GF-D8 (cell line): ENCODE data around the gene BTBD7.
A peak's percentile ranks its signal among the peaks of the same experiment; 100 is the strongest.

Experiments used
- DNase-seq: peaks from one replicate; lab custom pipeline; 2025; lab: John Stamatoyannopoulos, UW

The BTBD7 gene

DNA sequence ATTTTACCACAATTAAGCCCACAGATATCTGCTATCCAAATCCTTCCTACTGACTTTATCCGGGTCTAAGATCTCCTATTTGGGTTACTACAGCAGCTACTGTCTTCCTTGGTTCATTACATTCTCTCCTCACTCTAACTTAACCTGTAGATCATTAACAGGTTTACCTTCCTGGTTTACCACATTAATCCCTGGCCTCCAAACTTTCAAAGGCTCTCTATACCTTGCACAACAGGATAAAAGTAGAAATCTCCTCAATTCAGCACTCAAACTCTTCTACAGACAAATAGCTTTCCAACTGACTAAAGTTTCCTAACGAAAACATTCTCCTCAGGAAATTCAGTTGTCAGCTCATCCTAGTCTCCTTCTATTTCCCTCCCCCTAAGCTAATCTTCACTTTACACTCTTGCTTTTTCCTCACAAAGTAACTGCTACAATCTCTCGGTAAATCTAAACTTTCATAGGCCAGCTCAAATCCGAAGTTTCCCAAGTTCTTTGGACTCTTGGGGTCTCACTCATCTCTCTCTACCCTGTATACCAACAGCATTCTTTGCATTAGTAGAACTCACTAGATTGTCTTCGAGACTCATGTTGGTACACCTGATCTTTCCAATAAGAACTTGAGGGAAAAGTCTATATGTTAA lies 2.7 kb downstream of the BTBD7 start:
- DNase-seq = no peak

DNA sequence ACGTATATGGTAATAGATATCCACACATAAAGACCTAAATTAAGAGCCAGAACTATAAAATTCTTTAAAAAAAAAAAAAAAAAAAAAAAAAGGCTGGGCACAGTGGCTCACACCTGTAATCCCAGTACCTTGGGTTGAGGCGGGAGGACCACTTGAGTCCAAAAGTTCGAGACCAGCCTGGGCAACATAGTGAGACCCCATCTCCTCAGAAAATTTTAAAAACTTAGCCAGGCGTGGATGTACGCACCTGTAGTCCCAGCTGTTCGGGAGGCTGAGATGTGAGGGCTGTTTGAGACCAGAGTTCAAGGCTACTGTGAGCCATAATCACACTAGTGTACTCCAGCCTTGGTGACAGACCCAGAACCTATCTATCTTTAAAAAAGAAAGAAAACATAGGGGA lies 4.3 kb downstream of the BTBD7 start:
- DNase-seq = no peak

DNA sequence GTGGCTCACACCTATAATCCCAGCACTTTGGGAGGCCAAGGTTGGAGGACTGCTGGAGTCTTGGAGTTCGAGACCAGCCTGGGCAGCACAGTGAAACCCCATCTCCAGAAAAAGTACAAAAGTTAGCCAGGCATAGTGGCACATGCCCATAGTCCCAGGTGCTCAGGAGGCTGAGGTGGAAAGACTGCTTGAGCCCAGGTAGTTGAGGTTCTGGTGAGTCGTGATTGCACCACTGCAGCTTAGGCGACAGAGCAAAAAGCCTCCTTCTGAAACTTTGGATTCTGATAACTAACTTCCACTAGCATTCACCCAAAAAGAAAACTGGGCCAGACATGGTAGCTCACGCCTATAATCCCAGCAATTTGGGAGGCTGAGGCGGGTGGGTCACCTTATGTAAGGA lies 6.6 kb downstream of the BTBD7 start:
- DNase-seq = no peak

DNA sequence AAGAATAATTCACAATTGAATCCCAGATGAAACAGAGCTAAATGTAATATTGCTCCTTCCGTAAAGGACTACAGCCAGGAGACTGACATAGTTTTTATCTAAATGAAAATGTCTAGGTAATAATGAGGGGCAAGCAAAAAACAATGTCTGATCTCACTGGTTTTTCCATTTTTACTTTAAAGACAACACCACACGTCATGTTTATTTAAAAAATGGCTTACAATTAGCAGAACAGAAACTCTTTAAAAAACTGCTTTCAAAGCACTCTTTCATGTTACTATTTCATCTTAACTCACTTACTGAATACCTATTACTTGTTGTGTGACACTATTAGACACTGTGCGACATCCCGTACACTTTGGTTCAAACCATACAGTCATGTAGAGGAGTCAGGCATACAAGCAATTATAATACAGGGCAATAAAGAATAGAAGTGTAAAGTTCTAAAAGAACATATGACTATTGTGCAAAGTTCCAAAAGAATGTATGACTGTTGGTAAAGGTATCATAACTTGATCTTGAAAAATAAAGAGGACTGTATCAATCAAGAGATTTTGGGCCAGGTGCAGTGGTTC lies 9.1 kb downstream of the BTBD7 start:
- no peak for DNase-seq

DNA sequence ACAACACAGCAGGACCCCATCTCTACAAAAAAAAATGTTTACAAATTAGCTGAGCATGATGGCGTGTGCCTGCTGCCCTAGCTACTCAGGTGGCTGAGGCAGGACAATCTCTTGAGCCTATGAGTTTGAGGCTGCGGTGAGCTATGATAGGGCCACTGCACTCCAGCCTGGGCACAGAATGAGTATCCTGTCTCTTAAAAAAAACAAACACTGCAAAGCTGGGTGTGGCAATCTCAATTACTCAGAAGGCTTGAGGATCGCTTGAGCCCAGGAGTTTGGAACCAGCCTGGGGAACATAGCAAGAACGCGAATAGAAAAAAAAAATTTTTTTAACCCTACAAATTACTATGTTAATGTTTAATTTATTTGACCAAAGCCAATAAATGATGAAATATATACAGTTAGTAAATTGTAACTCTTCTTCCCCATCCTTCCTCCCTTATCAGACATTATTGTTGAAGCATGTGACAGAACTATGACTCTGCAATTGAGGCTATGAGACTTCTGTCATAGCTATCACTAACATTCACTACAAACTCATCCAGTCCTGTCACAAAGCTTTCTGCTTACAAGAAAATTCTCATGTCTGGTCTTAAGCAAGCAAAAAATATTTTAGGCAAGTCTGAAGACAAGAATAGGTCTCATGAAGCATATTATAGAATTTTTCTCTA lies 9.8 kb downstream of the BTBD7 start:
- no peak for DNase-seq

DNA sequence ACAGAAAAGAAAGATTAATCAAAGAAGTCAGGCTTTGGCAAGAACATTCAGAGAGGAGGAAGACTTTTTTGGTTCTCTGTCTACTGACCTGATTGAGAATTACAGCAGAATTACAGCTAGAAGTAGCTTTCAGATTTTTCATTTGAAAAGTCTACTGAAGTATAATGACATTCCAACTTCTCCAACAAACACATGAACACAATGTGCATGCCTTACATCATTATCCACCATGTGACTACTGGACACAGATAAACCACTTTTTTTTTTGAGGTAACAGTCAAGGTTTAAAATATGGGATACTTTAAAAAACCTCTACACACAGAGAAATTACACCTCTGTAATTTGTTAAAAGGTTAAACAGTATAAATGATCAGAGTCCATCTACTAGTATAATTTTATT lies 12.3 kb downstream of the BTBD7 start:
- no peak for DNase-seq

DNA sequence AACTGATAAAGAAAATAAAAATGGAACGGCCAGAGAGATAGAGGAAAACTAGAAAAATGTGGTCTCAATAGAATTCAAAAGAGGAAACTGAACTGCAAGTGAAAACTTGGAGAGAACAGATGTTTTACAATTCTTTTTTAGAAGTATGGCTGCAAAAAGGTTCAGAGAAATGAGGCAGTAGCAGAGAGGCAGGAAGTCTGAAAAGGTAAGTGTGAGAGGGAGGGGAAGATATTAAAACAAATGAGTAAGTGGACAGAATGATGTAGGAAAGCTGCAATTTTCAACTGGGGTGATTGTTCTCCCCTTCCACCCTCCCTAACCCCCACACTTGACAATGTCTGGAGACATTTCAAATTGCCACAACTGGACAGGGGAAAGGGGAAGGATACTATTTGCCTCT lies 12.9 kb downstream of the BTBD7 start:
- no peak for DNase-seq

DNA sequence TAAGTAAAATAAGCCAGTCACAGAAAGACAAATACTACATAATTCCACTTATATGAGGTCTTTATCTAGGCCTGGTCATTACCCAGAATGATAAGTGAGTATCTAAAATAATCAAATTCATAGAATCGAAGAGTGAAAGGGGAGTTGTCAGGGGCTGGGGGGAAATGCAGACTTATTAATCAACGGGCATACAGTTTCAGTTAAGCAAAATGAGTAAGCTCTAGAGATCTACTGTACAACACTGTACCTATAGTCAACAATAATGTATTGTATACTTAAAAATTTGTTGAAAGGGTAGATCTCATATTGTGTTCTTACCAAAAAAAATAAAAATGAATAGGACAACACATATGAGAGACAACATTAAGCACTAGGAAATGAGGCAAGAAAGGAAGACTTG lies 13.3 kb downstream of the BTBD7 start:
- DNase-seq = no peak

DNA sequence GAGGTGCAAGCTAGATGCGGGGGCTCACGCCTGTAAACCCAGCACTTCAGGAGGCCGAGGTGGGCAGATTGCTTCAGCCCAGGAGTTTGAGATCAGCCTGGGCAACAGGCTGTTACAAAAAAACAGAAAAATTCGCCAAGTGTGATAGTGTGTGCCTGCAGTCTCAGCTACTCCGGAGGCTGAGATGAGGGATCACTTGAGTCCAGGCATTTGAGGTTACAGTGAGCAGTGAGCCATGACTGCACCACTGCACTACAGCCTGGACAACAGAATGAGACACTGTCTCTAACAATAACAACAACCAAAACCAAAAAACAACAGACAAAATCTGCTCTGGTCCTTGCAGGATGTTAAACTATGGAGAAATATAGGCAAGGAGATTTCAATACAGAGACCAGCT lies 13.9 kb downstream of the BTBD7 start:
- no peak for DNase-seq

DNA sequence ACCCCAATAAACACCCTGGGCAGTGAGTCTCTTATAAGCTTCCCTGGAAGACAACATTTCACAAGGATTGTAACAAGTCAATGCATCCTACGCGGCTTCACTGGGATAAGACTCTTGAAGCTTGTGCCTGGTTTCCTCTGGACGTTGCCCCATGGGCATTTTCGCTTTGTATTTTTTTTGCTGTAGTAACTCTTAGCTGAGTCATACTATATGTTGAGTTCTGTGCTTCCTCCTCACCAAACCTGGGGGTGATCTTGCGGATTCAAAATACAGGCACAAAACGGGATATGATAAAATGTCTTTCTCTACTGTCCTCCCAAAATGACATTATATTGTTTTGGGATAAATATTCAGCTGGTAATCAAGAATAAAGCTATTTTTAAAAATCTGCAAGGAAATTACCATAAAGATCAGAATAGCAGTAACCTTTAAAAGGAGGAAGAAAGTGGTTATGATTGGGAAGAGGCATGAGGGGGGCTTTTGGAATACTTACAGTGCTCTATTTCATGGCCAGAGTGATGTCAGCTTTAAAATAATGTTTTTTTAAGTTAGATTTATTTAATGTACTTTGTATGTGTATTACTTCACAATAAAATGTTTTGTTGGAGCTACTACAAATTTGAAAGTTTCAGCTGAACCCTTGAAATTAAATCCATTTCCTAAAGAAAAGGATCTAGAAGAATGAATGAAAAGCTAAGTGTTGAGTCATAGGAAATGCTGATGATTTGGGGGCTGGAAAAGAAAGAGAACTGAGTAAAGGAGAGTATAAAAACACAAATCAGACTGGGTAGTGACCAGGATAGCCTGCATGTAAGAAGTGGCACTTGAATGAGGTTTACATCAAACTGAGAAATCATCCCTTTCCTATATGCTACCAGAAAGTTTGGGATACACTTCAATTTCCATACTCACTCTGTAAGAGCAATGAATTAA lies 14.7 kb downstream of the BTBD7 start:
- peak; percentile 57 for DNase-seq

DNA sequence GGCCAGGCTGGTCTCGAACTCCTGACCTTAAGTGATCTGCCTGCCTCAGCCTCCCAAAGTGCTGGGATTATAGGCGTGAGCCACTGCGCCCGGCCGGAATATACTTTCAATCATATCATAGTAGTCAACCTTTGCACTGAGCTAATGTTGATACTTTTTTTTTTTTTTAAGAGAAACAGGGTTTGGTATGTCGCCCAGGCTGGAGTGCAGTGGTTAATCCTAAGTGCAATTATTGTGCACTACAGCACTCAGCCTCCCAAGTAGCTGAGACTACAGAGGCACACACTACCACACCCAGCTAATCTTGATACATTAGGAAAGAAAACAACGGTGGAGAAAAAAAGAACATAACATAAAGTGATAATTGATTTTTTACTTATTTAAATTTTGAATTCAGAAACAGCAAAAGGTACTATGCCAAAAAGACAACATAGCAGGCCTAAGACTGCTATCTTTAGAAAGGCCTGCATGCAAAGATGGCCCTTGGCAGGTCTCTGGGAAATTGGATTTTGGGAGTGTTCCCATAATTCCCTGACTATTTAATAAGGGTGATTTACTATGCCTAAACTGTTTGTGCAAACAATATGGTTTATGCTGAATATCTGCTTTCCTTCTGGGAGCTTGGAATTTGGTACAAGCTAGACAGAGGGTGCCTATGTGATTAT lies 15.5 kb downstream of the BTBD7 start:
- DNase-seq = no peak

DNA sequence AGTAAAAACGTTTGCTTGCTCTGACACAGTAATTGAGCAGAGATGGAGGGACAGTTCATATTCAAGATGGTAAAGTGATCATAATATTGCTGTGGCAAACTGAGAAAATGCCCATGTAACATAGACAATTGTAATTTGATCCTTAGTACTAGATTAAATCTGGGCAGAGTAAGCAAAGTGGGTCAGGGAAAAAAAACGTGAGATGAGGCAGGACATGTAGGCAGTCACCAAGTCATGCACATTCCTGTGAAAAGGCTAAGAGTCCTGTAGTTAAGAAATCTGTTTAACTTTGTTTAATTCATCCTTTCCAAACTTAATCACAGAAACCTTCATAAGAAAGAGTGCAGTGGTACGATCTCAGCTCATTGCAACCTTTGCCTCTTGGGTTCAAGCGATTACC lies 16.1 kb downstream of the BTBD7 start:
- DNase-seq = no peak

DNA sequence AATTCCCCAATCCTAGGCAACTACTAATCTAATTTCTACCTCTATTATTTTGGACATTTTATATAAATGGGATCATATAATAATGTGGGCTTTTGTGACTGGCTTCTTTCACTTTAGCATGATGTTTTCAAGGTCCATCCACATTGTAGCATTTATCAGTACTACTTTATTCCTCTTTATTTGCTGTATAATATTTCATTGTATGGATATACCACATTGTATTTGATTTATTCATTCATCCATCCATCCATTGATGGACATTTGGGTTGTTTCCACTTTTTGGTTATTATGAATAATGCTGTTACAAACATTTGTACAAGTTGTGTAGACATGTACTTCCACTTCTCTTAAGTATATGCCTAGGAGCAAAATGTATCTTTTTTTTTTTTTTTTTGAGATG lies 17.3 kb downstream of the BTBD7 start:
- DNase-seq = no peak

DNA sequence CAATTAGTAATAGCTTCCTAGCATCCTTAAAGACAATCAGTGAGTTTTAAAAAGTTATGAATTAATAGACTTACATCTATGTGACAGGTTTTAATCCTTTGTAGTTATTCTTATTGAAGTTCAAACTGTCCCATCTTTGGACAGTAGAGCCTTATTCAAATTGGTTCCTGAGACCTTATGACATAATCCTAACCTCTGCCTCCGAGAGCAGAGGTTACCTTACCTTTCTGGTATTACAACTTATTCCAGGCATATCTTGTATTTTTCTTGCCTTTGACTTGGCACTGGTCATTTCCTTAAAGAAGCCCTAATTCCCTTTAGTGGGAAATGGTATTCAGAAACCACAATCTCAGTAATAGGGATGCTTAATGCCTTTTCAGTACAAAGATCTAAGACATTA lies 21.8 kb downstream of the BTBD7 start:
- no peak for DNase-seq

DNA sequence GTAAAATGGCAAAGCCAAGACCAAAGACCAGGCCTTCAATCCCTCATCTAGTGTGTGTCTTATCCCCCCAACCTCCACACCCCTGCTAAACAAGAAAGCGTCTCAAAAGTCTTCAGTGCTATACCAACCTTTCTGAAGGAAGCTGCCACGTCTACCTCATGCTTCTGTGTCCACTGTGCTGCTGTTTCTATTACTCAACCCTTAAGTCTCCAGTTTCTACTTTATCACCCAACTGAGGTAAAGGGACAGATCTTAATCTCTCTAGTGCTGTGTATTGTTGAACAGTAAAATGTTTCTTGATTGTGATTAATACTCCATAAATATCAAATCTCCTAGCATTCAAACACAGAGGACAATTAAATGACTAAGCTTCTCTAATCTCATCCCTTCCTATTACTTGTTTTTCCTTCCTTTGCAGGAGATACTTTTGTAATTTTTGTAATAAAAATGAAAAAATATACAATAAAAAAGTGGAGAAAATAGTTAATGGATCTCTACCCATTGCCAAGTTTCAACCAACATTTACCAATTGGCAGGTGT lies 23.3 kb downstream of the BTBD7 start:
- no peak for DNase-seq

DNA sequence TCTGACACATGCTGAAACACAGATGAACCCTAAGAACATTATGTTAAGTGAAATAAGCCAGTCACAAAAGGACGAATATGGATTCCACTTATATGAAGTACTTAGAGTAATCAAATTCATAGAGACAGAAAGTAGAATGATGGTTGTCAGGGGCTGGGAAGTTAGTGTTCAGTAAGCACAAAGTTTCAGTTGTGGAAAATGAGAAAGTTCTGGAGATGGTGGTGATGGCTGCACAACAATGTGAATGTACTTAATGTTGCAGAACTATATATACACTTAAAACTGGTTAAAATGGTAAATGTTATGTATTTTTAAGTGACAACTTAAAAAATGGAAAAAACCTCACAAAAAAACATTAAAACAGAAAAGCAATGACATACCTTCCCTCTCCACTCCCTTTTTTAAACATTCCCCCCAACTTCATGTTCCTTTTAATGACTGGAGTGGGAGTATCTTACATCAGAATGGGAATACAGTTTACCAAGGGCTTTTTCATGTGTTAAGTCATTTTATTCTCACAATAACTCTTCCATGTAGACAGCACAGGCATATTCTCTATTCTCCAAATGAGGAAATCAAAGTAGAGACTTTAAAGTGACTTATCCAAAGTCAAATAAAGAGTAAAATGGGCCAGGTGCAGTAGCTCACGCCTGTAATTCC lies 24.0 kb downstream of the BTBD7 start:
- DNase-seq = no peak

DNA sequence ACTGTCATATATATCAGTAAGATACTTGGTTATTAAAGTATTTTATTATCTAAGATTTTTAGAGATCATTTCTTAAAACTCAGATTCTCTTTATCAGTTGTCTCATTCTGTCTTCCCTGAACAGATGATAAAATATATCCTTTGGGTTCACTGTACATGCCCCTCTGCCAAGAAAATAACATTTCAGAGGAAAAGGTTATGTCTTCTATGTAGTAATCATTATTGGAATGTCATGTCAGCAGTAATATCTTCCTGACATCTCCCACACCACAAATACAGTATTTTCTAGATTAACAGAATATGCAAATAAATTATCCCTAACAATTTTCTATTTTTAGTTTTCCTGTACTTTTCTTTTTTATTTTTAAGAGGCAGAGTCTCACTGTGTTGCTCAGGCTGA lies 26.0 kb downstream of the BTBD7 start:
- no peak for DNase-seq

DNA sequence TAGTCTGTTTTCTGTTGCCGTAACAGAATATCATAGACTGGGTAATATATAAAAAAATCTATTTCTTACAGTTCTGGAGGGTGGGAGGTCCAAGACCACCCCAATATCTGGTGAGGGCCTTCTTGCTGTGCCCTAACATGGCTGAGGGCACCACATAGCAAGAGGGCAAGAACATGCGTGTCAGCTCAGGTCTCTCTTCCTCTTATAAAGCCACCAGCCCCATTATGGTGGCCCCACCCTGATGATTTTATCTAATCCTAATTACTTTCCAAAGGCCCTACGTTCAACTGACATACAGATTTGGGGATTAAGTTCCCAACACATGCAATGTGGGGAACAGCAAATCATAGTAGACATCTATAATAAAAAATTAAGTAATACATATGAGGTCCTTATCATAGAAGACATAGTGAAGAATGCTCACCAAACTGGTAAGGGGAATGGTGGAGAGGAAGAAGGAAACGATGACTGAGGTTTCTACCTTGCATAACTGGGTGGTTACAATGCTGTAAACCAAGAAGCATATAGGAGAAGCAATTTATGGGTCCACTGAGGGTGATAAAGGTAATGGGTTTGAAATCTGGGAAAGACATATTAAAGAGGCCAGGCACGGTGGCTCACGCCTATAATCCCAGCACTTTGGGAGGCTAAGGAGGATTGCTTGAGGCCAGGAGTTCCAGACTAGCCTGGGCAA lies 27.0 kb downstream of the BTBD7 start:
- peak; percentile 68 for DNase-seq

DNA sequence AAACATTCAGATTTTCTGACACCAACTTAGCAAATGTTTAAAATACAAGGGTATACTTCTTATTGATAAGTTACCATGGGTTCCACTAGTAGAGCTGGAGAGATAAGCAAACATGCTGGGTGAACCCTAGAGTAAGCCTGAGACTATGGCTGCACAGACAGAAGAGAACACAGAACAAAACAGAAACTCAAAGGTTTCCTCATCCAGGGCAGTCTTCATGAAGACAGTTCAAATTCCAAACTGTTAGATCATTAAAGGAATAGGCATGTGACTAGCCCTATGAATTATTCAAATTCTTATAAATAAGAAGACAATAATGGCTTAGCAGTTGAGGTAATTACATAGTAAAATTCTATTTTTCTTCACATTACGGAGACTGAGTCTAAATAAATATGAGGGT lies 28.1 kb downstream of the BTBD7 start:
- no peak for DNase-seq

DNA sequence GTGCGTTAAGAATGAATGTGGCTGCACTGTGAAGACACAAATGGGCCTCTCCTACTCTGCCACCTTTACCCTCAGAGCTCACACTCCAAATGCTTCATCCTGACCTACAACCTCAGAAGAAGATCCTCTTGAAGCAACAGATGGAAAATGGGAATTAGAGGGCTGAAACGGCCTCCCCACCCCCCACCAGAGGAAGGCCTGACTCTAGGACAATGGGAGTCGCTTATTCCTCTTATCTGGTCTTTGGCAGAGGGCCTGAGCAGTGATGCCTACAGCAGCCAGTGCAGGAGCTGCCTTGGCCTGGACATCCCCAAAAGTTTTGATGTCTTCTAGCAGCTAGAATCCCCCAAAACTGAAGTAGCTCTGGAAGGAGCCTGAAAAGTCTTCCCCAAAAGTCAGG lies 29.2 kb downstream of the BTBD7 start:
- no peak for DNase-seq
